ENCODE data around the gene DMD.
A peak's percentile ranks its signal among the peaks of the same experiment; 100 is the strongest.
"Not testable (repeated sequence)": the region's sequence is repeated elsewhere in the genome, so short reads cannot be mapped to it uniquely, and the experiment has no call there.

Gene DMD

GRCh38 chrX:32562261-32562660, 649.1 kb downstream of the DMD start:
- no peak for TF ChIP-seq CTCF (IDR thresholded peaks at IDR 0.05; ENCODE audit: insufficient read depth, low read depth, low read length, missing control alignments)
- DNase-seq (ENCODE audit: low read depth): no peak
- no peak overlapping the region for H3K4me3 ChIP-seq (ENCODE audit: low read depth, low read length)

- DNase-seq (ENCODE audit: low read depth): no peak
- TF ChIP-seq CTCF (IDR thresholded peaks at IDR 0.05; ENCODE audit: insufficient read depth, low read depth, low read length, missing control alignments): no peak
- H3K4me3 ChIP-seq (ENCODE audit: low read depth, low read length): no peak overlapping the region
These were observed 666.2 kb downstream of the DMD start for GRCh38 chrX:32545101-32545500.

- no peak for TF ChIP-seq CTCF (IDR thresholded peaks at IDR 0.05; ENCODE audit: insufficient read depth, low read depth, low read length, missing control alignments)
- H3K4me3 ChIP-seq (ENCODE audit: low read depth, low read length): no peak overlapping the region
- no peak for DNase-seq (ENCODE audit: low read depth)
These were observed 672.8 kb downstream of the DMD start for GRCh38 chrX:32538554-32538953.

GRCh38 chrX:32533848-32534247, 677.5 kb downstream of the DMD start:
- no peak for TF ChIP-seq CTCF (IDR thresholded peaks at IDR 0.05; ENCODE audit: insufficient read depth, low read depth, low read length, missing control alignments)
- H3K4me3 ChIP-seq (ENCODE audit: low read depth, low read length): no peak overlapping the region
- no peak for DNase-seq (ENCODE audit: low read depth)

- no peak overlapping the region for H3K4me3 ChIP-seq (ENCODE audit: low read depth, low read length)
- TF ChIP-seq CTCF (IDR thresholded peaks at IDR 0.05; ENCODE audit: insufficient read depth, low read depth, low read length, missing control alignments): no peak
- no peak for DNase-seq (ENCODE audit: low read depth)
These were observed 679.1 kb downstream of the DMD start for GRCh38 chrX:32532262-32532661.

- no peak overlapping the region for H3K4me3 ChIP-seq (ENCODE audit: low read depth, low read length)
- peak; percentile 42 for TF ChIP-seq CTCF (IDR thresholded peaks at IDR 0.05; ENCODE audit: insufficient read depth, low read depth, low read length, missing control alignments)
- peak; percentile 46 for DNase-seq (ENCODE audit: low read depth)
These were observed 680.4 kb downstream of the DMD start for GRCh38 chrX:32530802-32531403.

GRCh38 chrX:32528451-32528850, 682.9 kb downstream of the DMD start:
- H3K4me3 ChIP-seq (ENCODE audit: low read depth, low read length); DNase-seq (ENCODE audit: low read depth): not testable (repeated sequence)
